ENCODE measurements around the gene RTN4RL1. TPM values are rescaled to one million over a fixed set of nuclear protein-coding genes. Genes with fewer than 3 reads are reported as not detected.

RTN4RL1 gene
- total and polyA plus RNA-seq, 2 of the 13 experiments (the other 11 are each of a cell fraction or from before 2014, with no cell fraction given), result 0.01 TPM; not detected in 1

DNA sequence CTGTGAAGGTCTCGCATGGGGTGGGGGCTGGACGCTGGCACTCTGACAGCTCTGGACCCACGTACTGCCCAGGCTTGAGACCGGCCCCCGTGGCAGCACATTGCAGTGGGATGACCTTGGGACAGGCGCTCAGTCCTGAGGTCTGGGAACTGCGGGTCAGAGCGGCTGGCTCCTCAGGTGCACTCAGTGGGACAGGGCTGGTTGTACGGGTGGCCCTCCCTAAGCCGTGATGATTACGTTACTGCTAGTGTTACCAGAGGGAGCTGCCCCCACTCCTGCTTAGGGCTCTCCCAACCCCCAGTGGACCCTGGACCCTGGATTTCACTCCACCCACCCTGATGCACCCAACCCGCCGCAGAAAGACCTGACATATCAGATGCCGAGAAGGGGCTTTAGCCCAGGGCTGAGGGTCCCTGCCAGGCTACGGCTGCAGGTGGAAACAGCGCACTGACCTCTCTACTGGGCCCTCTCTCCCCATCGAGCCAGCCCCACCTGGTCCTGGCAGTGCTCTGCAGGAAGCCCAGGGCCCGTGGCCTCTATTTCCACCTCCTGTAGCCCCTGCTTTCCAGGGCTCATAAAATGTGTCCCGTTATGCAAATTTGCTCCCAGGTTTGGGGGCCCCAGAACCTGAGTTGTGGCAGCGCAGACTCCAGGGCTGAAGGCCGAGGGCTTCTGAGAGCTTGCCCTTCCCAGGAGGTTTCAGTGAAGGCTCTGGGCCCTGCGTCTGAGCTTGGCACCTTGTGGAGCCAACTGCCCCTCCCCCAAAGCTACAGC, 77.2 kb downstream of the RTN4RL1 start (continued):
- TF ChIP-seq SALL1 (CRISPR knock-in tag; IDR thresholded peaks at IDR 0.05) (peak; percentile 19; the same call in 1 of the 2 replicates), REPIN1 (CRISPR knock-in tag; IDR thresholded peaks at IDR 0.05; ENCODE audit: borderline replicate concordance, low read depth) (0 out of 2 replicates have a peak, but pooled peaks have one; percentile 41), RFXAP (CRISPR knock-in tag; IDR thresholded peaks at IDR 0.05; ENCODE audit: borderline replicate concordance) (peak; percentile 68; the same call in 1 of the 2 replicates), DNMT3B (CRISPR knock-in tag; conservative IDR thresholded peaks at IDR 0.05) (no peak), ZFP1 (CRISPR knock-in tag; IDR thresholded peaks at IDR 0.05) (no peak), ZMYM2 (CRISPR knock-in tag; IDR thresholded peaks at IDR 0.05) (no peak), KLF13 (CRISPR knock-in tag; IDR thresholded peaks at IDR 0.05) (no peak), SAFB2 (CRISPR knock-in tag; IDR thresholded peaks at IDR 0.05; ENCODE audit: borderline replicate concordance, low read depth) (no peak), ZSCAN30 (CRISPR knock-in tag; IDR thresholded peaks at IDR 0.05) (no peak), SNAI1 (CRISPR knock-in tag; IDR thresholded peaks at IDR 0.05; ENCODE audit: borderline replicate concordance) (peak; percentile 74; the same call in 1 of the 2 replicates), HOXA7 (CRISPR knock-in tag; IDR thresholded peaks at IDR 0.05) (no peak), NFKB2 (CRISPR knock-in tag; IDR thresholded peaks at IDR 0.05; ENCODE audit: borderline replicate concordance) (peak; percentile 48; the same call in 1 of the 2 replicates), ZBTB42 (CRISPR knock-in tag; IDR thresholded peaks at IDR 0.05) (no peak), ZNF263 (CRISPR knock-in tag; IDR thresholded peaks at IDR 0.05) (peak; percentile 4; the same call in 1 of the 2 replicates)
- TF ChIP-seq, protein P1, sequence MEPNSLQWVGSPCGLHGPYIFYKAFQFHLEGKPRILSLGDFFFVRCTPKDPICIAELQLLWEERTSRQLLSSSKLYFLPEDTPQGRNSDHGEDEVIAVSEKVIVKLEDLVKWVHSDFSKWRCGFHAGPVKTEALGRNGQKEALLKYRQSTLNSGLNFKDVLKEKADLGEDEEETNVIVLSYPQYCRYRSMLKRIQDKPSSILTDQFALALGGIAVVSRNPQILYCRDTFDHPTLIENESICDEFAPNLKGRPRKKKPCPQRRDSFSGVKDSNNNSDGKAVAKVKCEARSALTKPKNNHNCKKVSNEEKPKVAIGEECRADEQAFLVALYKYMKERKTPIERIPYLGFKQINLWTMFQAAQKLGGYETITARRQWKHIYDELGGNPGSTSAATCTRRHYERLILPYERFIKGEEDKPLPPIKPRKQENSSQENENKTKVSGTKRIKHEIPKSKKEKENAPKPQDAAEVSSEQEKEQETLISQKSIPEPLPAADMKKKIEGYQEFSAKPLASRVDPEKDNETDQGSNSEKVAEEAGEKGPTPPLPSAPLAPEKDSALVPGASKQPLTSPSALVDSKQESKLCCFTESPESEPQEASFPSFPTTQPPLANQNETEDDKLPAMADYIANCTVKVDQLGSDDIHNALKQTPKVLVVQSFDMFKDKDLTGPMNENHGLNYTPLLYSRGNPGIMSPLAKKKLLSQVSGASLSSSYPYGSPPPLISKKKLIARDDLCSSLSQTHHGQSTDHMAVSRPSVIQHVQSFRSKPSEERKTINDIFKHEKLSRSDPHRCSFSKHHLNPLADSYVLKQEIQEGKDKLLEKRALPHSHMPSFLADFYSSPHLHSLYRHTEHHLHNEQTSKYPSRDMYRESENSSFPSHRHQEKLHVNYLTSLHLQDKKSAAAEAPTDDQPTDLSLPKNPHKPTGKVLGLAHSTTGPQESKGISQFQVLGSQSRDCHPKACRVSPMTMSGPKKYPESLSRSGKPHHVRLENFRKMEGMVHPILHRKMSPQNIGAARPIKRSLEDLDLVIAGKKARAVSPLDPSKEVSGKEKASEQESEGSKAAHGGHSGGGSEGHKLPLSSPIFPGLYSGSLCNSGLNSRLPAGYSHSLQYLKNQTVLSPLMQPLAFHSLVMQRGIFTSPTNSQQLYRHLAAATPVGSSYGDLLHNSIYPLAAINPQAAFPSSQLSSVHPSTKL (CRISPR knock-in tag; IDR thresholded peaks at IDR 0.05), result no peak
- TF ChIP-seq, protein P2, sequence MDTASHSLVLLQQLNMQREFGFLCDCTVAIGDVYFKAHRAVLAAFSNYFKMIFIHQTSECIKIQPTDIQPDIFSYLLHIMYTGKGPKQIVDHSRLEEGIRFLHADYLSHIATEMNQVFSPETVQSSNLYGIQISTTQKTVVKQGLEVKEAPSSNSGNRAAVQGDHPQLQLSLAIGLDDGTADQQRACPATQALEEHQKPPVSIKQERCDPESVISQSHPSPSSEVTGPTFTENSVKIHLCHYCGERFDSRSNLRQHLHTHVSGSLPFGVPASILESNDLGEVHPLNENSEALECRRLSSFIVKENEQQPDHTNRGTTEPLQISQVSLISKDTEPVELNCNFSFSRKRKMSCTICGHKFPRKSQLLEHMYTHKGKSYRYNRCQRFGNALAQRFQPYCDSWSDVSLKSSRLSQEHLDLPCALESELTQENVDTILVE (CRISPR knock-in tag; IDR thresholded peaks at IDR 0.05), result no peak
- TF ChIP-seq, protein P3, sequence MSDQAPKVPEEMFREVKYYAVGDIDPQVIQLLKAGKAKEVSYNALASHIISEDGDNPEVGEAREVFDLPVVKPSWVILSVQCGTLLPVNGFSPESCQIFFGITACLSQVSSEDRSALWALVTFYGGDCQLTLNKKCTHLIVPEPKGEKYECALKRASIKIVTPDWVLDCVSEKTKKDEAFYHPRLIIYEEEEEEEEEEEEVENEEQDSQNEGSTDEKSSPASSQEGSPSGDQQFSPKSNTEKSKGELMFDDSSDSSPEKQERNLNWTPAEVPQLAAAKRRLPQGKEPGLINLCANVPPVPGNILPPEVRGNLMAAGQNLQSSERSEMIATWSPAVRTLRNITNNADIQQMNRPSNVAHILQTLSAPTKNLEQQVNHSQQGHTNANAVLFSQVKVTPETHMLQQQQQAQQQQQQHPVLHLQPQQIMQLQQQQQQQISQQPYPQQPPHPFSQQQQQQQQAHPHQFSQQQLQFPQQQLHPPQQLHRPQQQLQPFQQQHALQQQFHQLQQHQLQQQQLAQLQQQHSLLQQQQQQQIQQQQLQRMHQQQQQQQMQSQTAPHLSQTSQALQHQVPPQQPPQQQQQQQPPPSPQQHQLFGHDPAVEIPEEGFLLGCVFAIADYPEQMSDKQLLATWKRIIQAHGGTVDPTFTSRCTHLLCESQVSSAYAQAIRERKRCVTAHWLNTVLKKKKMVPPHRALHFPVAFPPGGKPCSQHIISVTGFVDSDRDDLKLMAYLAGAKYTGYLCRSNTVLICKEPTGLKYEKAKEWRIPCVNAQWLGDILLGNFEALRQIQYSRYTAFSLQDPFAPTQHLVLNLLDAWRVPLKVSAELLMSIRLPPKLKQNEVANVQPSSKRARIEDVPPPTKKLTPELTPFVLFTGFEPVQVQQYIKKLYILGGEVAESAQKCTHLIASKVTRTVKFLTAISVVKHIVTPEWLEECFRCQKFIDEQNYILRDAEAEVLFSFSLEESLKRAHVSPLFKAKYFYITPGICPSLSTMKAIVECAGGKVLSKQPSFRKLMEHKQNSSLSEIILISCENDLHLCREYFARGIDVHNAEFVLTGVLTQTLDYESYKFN (CRISPR knock-in tag; conservative IDR thresholded peaks at IDR 0.05), result peak; percentile 61
- TF ChIP-seq, protein P4, sequence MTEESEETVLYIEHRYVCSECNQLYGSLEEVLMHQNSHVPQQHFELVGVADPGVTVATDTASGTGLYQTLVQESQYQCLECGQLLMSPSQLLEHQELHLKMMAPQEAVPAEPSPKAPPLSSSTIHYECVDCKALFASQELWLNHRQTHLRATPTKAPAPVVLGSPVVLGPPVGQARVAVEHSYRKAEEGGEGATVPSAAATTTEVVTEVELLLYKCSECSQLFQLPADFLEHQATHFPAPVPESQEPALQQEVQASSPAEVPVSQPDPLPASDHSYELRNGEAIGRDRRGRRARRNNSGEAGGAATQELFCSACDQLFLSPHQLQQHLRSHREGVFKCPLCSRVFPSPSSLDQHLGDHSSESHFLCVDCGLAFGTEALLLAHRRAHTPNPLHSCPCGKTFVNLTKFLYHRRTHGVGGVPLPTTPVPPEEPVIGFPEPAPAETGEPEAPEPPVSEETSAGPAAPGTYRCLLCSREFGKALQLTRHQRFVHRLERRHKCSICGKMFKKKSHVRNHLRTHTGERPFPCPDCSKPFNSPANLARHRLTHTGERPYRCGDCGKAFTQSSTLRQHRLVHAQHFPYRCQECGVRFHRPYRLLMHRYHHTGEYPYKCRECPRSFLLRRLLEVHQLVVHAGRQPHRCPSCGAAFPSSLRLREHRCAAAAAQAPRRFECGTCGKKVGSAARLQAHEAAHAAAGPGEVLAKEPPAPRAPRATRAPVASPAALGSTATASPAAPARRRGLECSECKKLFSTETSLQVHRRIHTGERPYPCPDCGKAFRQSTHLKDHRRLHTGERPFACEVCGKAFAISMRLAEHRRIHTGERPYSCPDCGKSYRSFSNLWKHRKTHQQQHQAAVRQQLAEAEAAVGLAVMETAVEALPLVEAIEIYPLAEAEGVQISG (CRISPR knock-in tag; IDR thresholded peaks at IDR 0.05), result peak; percentile 36; the same call in 1 of the 2 replicates

All from HepG2 (cell line).